Thymus (tissue), 11 donors: ENCODE data around the gene OSBPL2. TPM values are rescaled to one million over a fixed set of nuclear protein-coding genes. Genes with fewer than 3 reads are reported as not detected.

Experiments
- DNase-seq, 9 donors: peaks; one replicate each; pipeline ENCODE4 v3.0.0-alpha.2; 2013; ENCODE audit warnings: low spot score in 9 of 9, low read depth in 6 of 9, missing footprints in 1 of 9
- H3K27ac ChIP-seq, 2 donors: one replicate each; pipeline ENCODE4 v1.5.1; 2013; ENCODE audit warnings: control low read depth in 1 of 2, low read depth in 1 of 2, low read length in 1 of 2, mild to moderate bottlenecking in 1 of 2, moderate library complexity in 1 of 2
- H3K27me3 ChIP-seq, 2 donors: one replicate each; pipeline ENCODE4 v1.5.1; 2013; ENCODE audit warnings: low read length in 1 of 2; ENCODE audit not compliant: control insufficient read depth in 2 of 2, insufficient read depth in 1 of 2
- H3K36me3 ChIP-seq, 2 donors: one replicate each; pipeline ENCODE4 v1.5.1; 2013; ENCODE audit warnings: low read length in 1 of 2, mild to moderate bottlenecking in 1 of 2, moderate library complexity in 1 of 2; ENCODE audit not compliant: control insufficient read depth in 2 of 2, insufficient read depth in 2 of 2
- H3K4me1 ChIP-seq, 2 donors: one replicate each; pipeline ENCODE4 v1.5.1; 2013; ENCODE audit warnings: low read length in 2 of 2; ENCODE audit not compliant: control insufficient read depth in 2 of 2, insufficient read depth in 2 of 2
- H3K4me3 ChIP-seq, 2 donors: one replicate each; pipeline ENCODE4 v1.5.1; 2013; ENCODE audit warnings: low read length in 2 of 2, control low read depth in 1 of 2, mild to moderate bottlenecking in 1 of 2
- H3K9me3 ChIP-seq, 2 donors: one replicate each; pipeline ENCODE4 v1.5.1; 2013; ENCODE audit warnings: low read length in 1 of 2, mild to moderate bottlenecking in 1 of 2; ENCODE audit not compliant: control insufficient read depth in 2 of 2, insufficient read depth in 1 of 2
- WGBS: extraction: QIAGEN DNeasy Blood & Tissue Kit; methylation state at CpG from one replicate; pipeline ENCODE4 v1.1.7; 2013; 5-methylcytosine and 5-hydroxymethylcytosine counted together
- polyA plus RNA-seq: library from polyadenylated mRNA; stranded (reverse); fragments of 200-250 nt; gene quantifications from one replicate; pipeline ENCODE4 v1.2.3, GENCODE V29; 2013
- total RNA-seq: library from RNA; stranded (reverse); fragments of 120-200 nt; gene quantifications from one replicate; pipeline ENCODE4 v1.2.4, GENCODE V29; 2013
- donor health status: healthy.

OSBPL2 gene
- total and polyA plus RNA-seq, 2 donors: 17.4 to 27.4 TPM

GRCh38 chr20:62301773-62302340, 63.5 kb downstream of the OSBPL2 start:
- peaks cover 19 to 47% of the 10 kb centered on the region in 2 donors for H3K36me3 ChIP-seq
- WGBS: 4% methylated on average over 24 of the region's 24 CpGs
- H3K27me3 ChIP-seq: no peaks in the 10 kb centered on the region
- H3K27ac ChIP-seq: peak overlapping the region; percentile 92 to 98
- no peaks in the 10 kb centered on the region for H3K9me3 ChIP-seq
- DNase-seq: peak; percentile 59 to 94 (median 82)
- peak overlapping the region; percentile 64 to 92 for H3K4me3 ChIP-seq
- peaks cover 10 to 17% of the 10 kb centered on the region in 2 donors for H3K4me1 ChIP-seq

GRCh38 chr20:62302341-62303061, 64.2 kb downstream of the OSBPL2 start, which contains the start of gene ADRM1:
Gene ADRM1 (plus strand): TSS chr20:62302997. CDS start chr20:62303569, 572 bp downstream.
- peaks cover 25 to 47% of the 10 kb centered on the region in 2 donors for H3K36me3 ChIP-seq
- H3K4me1 ChIP-seq: peaks cover 10 to 17% of the 10 kb centered on the region in 2 donors
- peak; percentile 71 to 98 (median 95) for DNase-seq
- H3K4me3 ChIP-seq: peak within 1 kb of the TSS; percentile 72 to 92
- WGBS: under 1% methylated on average over 81 of the region's 81 CpGs
- H3K27ac ChIP-seq: peak within 1 kb of the TSS; percentile 92 to 98
- no peaks in the 10 kb centered on the region for H3K9me3 ChIP-seq
- no peaks in the 10 kb centered on the region for H3K27me3 ChIP-seq

GRCh38 chr20:62303062-62303339, 64.7 kb downstream of the OSBPL2 start:
- H3K4me1 ChIP-seq: peaks cover 10 to 17% of the 10 kb centered on the region in 2 donors
- peak overlapping the region in 1 of 2 donors; percentile 74 for H3K27ac ChIP-seq
- no peaks in the 10 kb centered on the region for H3K9me3 ChIP-seq
- H3K27me3 ChIP-seq: no peaks in the 10 kb centered on the region
- peak in 1 of 9 donors; percentile 21 for DNase-seq
- H3K4me3 ChIP-seq: peak overlapping the region; percentile 72 to 92
- 2% methylated on average over 39 of the region's 39 CpGs for WGBS
- peaks cover 30 to 47% of the 10 kb centered on the region in 2 donors for H3K36me3 ChIP-seq

- H3K36me3 ChIP-seq: peaks cover 36 to 48% of the 10 kb centered on the region in 2 donors
- peaks cover 10 to 17% of the 10 kb centered on the region in 2 donors for H3K4me1 ChIP-seq
- DNase-seq: peak in 2 of 9 donors; percentile 7 to 9
- H3K27ac ChIP-seq: peak overlapping the region in 1 of 2 donors; percentile 74
- peak overlapping the region; percentile 72 to 92 for H3K4me3 ChIP-seq
- 8% methylated on average over 66 of the region's 66 CpGs for WGBS
- no peaks in the 10 kb centered on the region for H3K27me3 ChIP-seq
- no peaks in the 10 kb centered on the region for H3K9me3 ChIP-seq
Measured at GRCh38 chr20:62303340-62304226, 65.3 kb downstream of the OSBPL2 start.

GRCh38 chr20:62304331-62305148, 66.2 kb downstream of the OSBPL2 start:
- Histone ChIP-seq H3K36me3 (peaks cover 42 to 54% of the 10 kb centered on the region in 2 donors), H3K27me3 (no peaks in the 10 kb centered on the region), H3K4me3 (peak overlapping the region; percentile 72 to 92), H3K27ac (no peak overlapping the region), H3K4me1 (peaks cover 10 to 17% of the 10 kb centered on the region in 2 donors), H3K9me3 (no peaks in the 10 kb centered on the region)
- 93% methylated on average over 29 of the region's 29 CpGs for WGBS
- no peak for DNase-seq

GRCh38 chr20:62305149-62305764, 66.9 kb downstream of the OSBPL2 start:
- Histone ChIP-seq H3K27ac (no peak overlapping the region), H3K9me3 (no peaks in the 10 kb centered on the region), H3K36me3 (peaks cover 42 to 53% of the 10 kb centered on the region in 2 donors), H3K4me1 (peaks cover 10 to 17% of the 10 kb centered on the region in 2 donors), H3K27me3 (no peaks in the 10 kb centered on the region), H3K4me3 (no peak overlapping the region)
- 93% methylated on average over 18 of the region's 18 CpGs for WGBS
- DNase-seq: no peak

GRCh38 chr20:62305765-62306413, 67.6 kb downstream of the OSBPL2 start:
- H3K36me3 ChIP-seq: peaks cover 42 to 53% of the 10 kb centered on the region in 2 donors
- H3K4me3 ChIP-seq: no peak overlapping the region
- H3K4me1 ChIP-seq: peaks cover 10 to 17% of the 10 kb centered on the region in 2 donors
- H3K27ac ChIP-seq: no peak overlapping the region
- H3K27me3 ChIP-seq: no peaks in the 10 kb centered on the region
- no peak for DNase-seq
- H3K9me3 ChIP-seq: no peaks in the 10 kb centered on the region
- whole genome bisulfite sequencing: 95% methylated on average over 33 of the region's 33 CpGs
